Pons (tissue), 1 donor: ENCODE results near the gene PCNX3.

ENCODE experiments used
- DNase-seq: peaks from one replicate; pipeline ENCODE4 v3.0.0-alpha.2; 2016; ENCODE audit warnings: low spot score

The PCNX3 gene

GRCh38 chr11:65599216-65599954, 16.2 kb upstream of the PCNX3 start:
- no peak for DNase-seq

GRCh38 chr11:65599955-65600246, 15.7 kb upstream of the PCNX3 start:
- DNase-seq, result no peak

- DNase-seq, result no peak
These were observed 11.3 kb upstream of the PCNX3 start for GRCh38 chr11:65604258-65604657.

GRCh38 chr11:65606876-65607613, 8.5 kb upstream of the PCNX3 start:
- DNase-seq, result peak; percentile 95

GRCh38 chr11:65607614-65608426, 7.8 kb upstream of the PCNX3 start:
- DNase-seq, result no peak

GRCh38 chr11:65609229-65609628, 6.3 kb upstream of the PCNX3 start:
- DNase-seq, result peak; percentile 21

GRCh38 chr11:65609665-65610064, 5.9 kb upstream of the PCNX3 start:
- no peak for DNase-seq

- peak; percentile 55 for DNase-seq
These were observed 5.2 kb upstream of the PCNX3 start for GRCh38 chr11:65610404-65610803.

- DNase-seq, result peak; percentile 93
These were observed 4.4 kb upstream of the PCNX3 start for GRCh38 chr11:65611028-65611757.

- peak; percentile 37 for DNase-seq
These were observed 3.6 kb upstream of the PCNX3 start for GRCh38 chr11:65611758-65612603.

GRCh38 chr11:65612691-65613090, 2.9 kb upstream of the PCNX3 start:
- DNase-seq, result peak; percentile 19

GRCh38 chr11:65613091-65613928, 2.3 kb upstream of the PCNX3 start:
- DNase-seq, result peak; percentile 25

GRCh38 chr11:65615950-65616574, 486 bp downstream of the PCNX3 start:
- no peak for DNase-seq

GRCh38 chr11:65616575-65617001, 1.0 kb downstream of the PCNX3 start:
- peak; percentile 19 for DNase-seq

- DNase-seq, result no peak
These were observed 1.7 kb downstream of the PCNX3 start for GRCh38 chr11:65617136-65617850.

GRCh38 chr11:65617990-65618751, 2.6 kb downstream of the PCNX3 start:
- no peak for DNase-seq

GRCh38 chr11:65618763-65619162, 3.2 kb downstream of the PCNX3 start:
- no peak for DNase-seq

- DNase-seq, result no peak
These were observed 3.8 kb downstream of the PCNX3 start for GRCh38 chr11:65619281-65619928.
